ENCODE results near the gene UBE2L3.
"Not testable (repeated sequence)": the region's sequence is repeated elsewhere in the genome, so short reads cannot be mapped to it uniquely, and the experiment has no call there.

Gene UBE2L3

DNA sequence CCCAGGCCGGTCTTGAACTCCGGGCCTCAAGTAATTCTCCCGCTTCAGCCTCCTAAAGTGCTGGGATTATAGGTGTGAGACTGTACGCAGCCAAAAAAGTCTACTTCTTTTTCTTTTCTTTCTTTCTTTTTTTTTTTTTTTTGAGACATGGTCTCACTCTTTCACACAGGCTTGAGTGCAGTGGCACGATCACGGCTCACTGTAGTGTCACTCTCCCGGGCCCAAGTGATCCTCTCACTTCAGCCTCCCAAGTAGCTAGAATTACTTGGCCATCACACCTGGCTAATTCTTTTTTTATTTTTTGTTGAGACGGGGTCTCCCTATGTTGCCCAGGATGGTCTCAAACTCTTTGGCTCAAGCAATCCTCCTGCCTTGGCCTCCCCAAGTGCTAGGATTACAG is 3.6 kb upstream of the UBE2L3 start:
- TF ChIP-seq, protein P1, sequence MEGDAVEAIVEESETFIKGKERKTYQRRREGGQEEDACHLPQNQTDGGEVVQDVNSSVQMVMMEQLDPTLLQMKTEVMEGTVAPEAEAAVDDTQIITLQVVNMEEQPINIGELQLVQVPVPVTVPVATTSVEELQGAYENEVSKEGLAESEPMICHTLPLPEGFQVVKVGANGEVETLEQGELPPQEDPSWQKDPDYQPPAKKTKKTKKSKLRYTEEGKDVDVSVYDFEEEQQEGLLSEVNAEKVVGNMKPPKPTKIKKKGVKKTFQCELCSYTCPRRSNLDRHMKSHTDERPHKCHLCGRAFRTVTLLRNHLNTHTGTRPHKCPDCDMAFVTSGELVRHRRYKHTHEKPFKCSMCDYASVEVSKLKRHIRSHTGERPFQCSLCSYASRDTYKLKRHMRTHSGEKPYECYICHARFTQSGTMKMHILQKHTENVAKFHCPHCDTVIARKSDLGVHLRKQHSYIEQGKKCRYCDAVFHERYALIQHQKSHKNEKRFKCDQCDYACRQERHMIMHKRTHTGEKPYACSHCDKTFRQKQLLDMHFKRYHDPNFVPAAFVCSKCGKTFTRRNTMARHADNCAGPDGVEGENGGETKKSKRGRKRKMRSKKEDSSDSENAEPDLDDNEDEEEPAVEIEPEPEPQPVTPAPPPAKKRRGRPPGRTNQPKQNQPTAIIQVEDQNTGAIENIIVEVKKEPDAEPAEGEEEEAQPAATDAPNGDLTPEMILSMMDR (IDR thresholded peaks at IDR 0.05; ENCODE audit: low read length, missing control alignments), result no peak
- no peak overlapping the region for H3K4me3 ChIP-seq (replicated peaks; ENCODE audit: low read depth, low read length)
- no peak for DNase-seq (ENCODE audit: low read depth)

DNA sequence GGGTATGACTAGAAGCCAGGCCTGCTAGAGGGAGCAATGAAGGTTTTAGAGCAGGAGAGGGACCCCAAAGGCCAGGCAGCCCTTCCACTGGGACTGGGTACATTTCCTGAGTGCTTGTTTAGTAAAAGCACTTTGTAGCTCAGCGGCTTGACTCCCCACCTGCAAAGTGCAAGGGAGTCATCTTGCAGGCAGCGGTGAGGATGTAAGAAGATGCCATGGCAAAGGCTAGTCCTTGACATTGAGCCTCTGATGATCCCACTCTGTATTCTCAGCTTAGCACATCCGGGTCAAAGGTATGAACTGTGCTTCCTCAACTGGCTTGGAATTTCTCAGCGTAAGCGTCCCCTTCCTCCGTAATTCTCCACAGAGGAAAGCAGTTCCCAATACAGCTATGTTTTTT is 3.1 kb upstream of the UBE2L3 start:
- TF ChIP-seq, protein P1 (IDR thresholded peaks at IDR 0.05; ENCODE audit: low read length, missing control alignments), result no peak
- DNase-seq (ENCODE audit: low read depth), result no peak
- no peak overlapping the region for H3K4me3 ChIP-seq (replicated peaks; ENCODE audit: low read depth, low read length)

DNA sequence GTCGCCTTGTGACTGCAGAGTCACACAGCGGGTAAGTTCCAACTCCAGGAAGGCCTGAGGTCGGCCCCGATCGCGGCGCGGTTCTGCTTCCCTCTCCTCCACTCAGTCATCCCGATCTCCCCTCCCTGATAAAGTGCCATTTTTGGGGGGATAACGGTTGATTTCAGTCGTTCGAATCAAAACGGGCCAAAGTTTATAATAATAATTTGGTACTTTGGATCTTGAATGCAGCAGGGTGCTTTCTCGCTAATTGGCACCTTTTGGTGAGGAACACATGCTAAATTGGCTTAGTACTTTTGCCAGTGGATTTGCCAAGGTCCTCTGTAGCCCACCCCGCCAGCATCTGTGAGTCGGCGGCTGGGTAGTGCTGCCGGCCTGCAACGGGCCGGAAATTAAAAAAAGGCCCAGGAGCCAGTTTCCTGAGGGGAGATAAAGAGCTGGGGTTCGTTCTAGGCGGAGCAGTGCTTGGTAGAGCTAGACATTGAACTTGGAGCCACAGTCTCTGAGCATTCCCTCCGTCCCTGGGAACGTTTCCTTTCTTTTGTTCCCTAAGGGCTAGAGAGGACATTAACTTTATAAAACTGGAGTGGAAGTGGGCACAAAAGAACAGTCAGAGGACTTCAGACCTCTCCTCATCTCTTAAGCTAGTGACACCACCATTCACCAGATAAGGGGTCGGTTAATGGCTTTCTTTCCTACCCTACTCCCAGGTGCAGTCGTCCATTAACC is 997 bp downstream of the UBE2L3 start:
- peak; percentile 35 for DNase-seq (ENCODE audit: low read depth)
- TF ChIP-seq, protein P1 (IDR thresholded peaks at IDR 0.05; ENCODE audit: low read length, missing control alignments), result no peak
- peak overlapping the region; percentile 89 for H3K4me3 ChIP-seq (replicated peaks; ENCODE audit: low read depth, low read length)

DNA sequence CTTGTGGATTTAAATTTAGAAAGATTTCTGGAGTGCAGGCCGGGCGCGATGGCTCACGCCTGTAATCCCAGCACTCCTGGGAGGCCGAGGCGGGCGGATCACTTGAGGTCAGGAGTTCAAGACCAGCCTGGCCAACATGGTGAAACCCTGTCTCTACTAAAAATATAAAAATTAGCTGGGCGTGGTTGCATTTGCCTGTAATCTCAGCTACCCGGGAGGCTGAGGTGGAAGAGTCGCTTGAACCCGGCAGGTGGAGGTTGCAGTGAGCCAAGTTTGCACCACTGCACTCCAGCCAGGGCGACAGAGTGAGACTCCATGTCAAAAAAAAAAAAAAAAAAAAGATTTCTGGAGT is 1.5 kb downstream of the UBE2L3 start:
- not testable (repeated sequence) for DNase-seq (ENCODE audit: low read depth)
- peak overlapping the region; percentile 89 for H3K4me3 ChIP-seq (replicated peaks; ENCODE audit: low read depth, low read length)

DNA sequence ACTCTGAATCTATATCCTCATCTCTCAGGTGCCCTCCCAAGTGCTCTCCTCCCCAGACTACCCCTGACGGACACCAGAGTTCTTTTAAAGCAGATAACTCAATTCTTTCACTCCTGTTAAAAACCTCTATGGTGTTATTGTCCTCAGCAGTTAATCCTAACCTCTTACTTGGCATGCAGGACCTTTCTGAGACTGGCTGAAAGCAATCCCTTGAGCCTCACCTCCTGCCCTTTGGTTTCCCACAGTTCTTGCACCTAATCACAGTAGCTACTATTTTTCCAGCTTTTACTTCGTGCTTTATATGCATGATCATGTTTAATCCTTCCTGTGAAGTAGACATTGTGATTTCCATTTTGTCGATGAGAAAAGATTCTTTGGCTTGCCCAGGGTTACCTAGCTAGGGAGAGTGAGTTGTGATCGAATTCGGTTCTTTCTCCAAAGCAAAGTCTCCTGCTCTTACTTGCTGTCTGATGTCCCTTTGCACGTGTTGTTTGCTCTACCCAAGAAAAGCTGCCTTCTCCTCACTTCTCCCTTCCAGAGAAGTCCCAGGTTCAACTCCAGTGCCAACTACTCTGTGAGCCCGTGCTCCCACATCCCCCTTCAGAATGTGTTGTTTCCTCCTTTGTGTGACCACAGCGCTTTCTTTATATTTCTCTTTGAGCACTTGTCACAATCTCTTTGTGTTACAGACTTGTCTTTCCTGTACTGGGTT is 2.1 kb downstream of the UBE2L3 start:
- peak overlapping the region; percentile 89 for H3K4me3 ChIP-seq (replicated peaks; ENCODE audit: low read depth, low read length)
- DNase-seq (ENCODE audit: low read depth), result no peak
- TF ChIP-seq, protein P1 (IDR thresholded peaks at IDR 0.05; ENCODE audit: low read length, missing control alignments), result no peak

DNA sequence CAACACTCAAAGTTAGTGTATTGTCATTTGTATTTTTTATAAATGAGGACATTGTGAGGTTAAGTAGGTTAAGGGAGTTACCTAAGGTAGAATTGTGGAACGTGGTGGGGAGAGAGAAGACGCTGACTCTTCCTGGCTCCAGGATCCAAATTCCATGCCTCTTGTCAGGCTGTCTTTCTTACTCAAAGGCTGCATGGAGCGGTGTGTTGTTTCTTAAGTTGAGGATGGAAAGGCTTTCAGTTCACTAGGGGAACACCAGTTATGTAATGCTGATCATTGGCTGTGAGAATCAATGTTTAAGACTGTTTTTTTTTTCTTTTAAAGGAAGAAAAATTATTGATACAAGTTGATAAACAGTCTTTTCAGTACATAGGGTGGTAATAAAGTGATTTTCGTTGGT is 2.9 kb downstream of the UBE2L3 start:
- DNase-seq (ENCODE audit: low read depth), result no peak
- H3K4me3 ChIP-seq (replicated peaks; ENCODE audit: low read depth, low read length), result no peak overlapping the region
- TF ChIP-seq, protein P1 (IDR thresholded peaks at IDR 0.05; ENCODE audit: low read length, missing control alignments), result no peak

DNA sequence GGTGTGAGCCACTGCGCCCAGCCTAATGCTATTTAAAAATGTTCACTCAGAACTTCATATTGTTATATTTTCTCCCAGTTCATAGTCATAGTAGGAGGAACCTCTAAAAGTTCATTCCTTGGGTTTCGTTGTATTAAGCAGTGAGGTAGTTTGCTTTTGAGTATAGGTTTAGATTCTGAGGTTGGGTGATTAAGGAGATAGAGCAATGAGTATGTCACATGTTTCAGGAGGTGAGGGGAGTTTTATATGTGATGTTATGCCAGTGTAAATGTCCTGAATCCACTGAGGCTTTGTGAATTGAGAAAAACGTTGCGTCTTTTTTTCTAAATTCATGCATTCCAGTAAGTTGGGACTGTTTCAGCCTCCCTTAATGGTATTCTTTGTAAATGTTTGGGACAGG is 4.2 kb downstream of the UBE2L3 start:
- TF ChIP-seq, protein P1 (IDR thresholded peaks at IDR 0.05; ENCODE audit: low read length, missing control alignments), result no peak
- H3K4me3 ChIP-seq (replicated peaks; ENCODE audit: low read depth, low read length), result no peak overlapping the region
- DNase-seq (ENCODE audit: low read depth), result no peak
